SK-N-SH treated with all-trans-retinoic acid at 6 μM for 48 hours (cell line): ENCODE results near the gene EID3.

ENCODE experiments used
- RARB ChIP-seq: fragments of 250-450 bp; sonication (Bioruptor Pico); IDR thresholded peaks from 2 replicates; pipeline ENCODE4 v1.8.0; 2021; ENCODE audit warnings: mild to moderate bottlenecking, moderate library complexity
- TSHZ2 ChIP-seq: fragments of 250-450 bp; sonication (Bioruptor Pico); IDR thresholded peaks from 2 replicates; pipeline ENCODE4 v1.5.0; 2020; ENCODE audit warnings: mild to moderate bottlenecking, moderate library complexity
- ZC3H10 ChIP-seq: fragments of 250-450 bp; sonication (Bioruptor Pico); IDR thresholded peaks from 2 replicates; pipeline ENCODE4 v1.5.1; 2021; ENCODE audit warnings: mild to moderate bottlenecking, moderate library complexity
- ZFP3 ChIP-seq: fragments of 250-450 bp; sonication (Bioruptor Pico); IDR thresholded peaks from 2 replicates; pipeline ENCODE4 v1.5.0; 2020; ENCODE audit warnings: mild to moderate bottlenecking, moderate library complexity
- ZFP30 ChIP-seq: fragments of 450-650 bp; formaldehyde crosslinking; IDR thresholded peaks from 2 replicates; pipeline ENCODE4 v1.5.0; 2022; ENCODE audit warnings: mild to moderate bottlenecking, moderate library complexity
- ZNF565 ChIP-seq: fragments of 450-650 bp; formaldehyde crosslinking; conservative IDR thresholded peaks from 2 replicates; pipeline ENCODE4 v1.5.0; 2020; ENCODE audit warnings: low read depth, mild to moderate bottlenecking, moderate library complexity

- no peak for TF ChIP-seq TSHZ2 (CRISPR knock-in tag)
- no peak for TF ChIP-seq ZFP30
- no peak for TF ChIP-seq RARB (CRISPR knock-in tag)
- no peak for TF ChIP-seq ZFP3
- no peak for TF ChIP-seq ZC3H10 (CRISPR knock-in tag)
- no peak for TF ChIP-seq ZNF565 (CRISPR knock-in tag)
Measured at GRCh38 chr12:104272938-104273337, 30.6 kb upstream of the EID3 start.
